GM23248 (cell line): ENCODE measurements around the gene SLC16A3.

Source experiments
- EZH2 ChIP-seq: fragments of 200-600 bp; sonication (generic); IDR thresholded peaks from 2 replicates; pipeline ENCODE4 v1.6.1; 2018; ENCODE audit warnings: antibody characterized with exemption, mild to moderate bottlenecking; ENCODE audit not compliant: insufficient read depth, poor library complexity, severe bottlenecking
- EZH2phosphoT487 ChIP-seq: fragments of 200-600 bp; sonication (generic); IDR thresholded peaks from 2 replicates; pipeline ENCODE4 v1.6.1; 2018; ENCODE audit warnings: antibody characterized with exemption, moderate library complexity, mild to moderate bottlenecking, low read depth; ENCODE audit not compliant: insufficient read depth

- TF ChIP-seq EZH2phosphoT487 (no peak), EZH2 (no peak)
These were observed 15.0 kb downstream of the SLC16A3 start for GRCh38 chr17:82243648-82244412.
